Activated T-cell treated with anti-CD3 and anti-CD28 coated beads for 1 hour (primary cell): ENCODE measurements around the gene TOMM6.

Experiments used
- DNase-seq: peaks from one replicate; pipeline ENCODE4 v3.0.0-alpha.2; 2020; ENCODE audit warnings: low read depth

TOMM6 gene

DNA sequence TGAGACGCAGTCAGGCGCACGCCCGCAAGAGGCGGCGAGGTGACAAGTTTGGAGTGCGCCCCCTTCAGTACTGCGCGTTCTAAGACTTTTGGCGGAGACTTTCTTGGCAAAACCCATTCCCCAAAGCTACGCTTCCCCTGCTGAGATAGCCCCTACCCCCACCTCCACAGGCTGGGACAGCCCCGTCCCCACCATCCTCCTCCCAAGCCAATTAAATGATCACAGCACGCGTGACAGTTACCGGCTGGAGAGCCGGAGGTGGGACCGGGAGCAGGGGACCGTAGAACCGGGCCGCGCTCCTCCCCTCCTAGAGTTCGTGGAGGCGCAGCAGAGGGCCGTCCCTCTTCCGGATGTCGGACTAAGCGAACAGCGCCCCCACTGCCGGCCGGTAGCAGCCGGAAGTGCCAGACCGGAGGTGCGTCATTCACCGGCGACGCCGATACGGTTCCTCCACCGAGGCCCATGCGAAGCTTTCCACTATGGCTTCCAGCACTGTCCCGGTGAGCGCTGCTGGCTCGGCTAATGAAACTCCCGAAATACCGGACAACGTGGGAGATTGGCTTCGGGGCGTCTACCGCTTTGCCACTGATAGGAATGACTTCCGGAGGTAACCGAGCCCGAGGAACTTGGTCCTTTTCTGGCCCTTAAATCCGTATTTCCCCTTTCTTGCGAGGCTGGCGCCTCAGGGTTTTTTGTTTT, at the start of gene TOMM6:
Gene TOMM6 (plus strand): TSS at position 476 of the 699 bp plus-strand sequence. CDS start 4 bp downstream, at position 480.
- peak; percentile 91 for DNase-seq

DNA sequence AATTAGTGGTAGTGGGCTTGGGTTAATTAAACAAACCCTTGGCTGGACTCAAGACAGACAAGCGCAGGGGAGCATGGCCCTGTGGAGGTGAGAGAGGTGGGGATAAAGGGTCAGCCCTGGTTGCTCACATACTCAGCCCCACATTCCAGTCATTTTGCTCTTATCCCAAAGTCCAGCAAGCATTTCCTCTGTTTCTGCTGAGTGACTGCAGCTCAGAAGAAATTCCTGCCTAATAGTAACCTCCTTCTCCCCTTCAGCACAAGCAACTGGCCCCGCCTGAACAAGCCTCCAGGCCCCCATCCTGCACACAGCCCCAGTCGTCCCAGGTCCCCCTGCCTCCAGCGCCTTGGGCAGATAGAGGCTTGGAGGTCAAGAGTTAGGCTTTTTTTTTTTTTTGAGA, 48.5 kb upstream of the TOMM6 start:
- DNase-seq: no peak

DNA sequence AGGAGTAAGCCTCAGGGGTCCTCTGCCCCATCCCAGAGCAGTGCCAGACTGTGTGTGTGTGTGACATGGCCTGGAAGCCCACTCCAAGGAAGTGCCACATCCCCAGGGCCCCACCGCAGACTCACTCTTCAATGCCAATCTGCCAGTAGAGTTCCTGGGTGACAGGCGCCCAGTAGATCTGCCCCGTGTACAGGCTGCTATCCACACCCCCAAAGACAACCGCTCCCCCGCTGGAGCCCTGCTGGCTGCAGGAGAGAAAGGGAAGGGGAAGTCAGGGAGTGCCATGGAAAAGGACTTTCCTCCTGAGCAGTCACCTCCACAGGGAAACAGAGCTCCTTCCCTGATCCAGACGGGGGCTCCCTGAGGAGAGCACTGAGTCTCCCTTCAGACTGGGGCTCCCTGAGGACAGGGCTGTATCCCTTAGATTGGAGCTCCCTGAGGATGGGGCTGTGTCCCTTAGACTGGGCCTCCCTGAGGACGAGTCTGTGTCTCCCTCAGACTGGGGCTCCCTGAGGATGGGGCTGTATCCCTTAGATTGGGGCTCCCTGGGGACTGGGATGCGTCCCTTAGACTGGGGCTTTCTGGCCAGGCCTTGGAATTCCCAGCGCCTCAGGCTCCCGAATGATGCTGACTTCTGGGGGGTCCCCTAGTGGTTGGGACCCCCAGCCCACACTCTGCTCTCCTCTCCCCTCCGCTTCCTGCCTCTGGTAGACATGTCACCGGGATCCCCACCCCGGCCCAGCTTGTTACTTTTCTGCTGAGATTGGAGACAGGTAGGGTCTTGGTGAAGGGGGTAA, 46.9 kb upstream of the TOMM6 start:
- DNase-seq: no peak

DNA sequence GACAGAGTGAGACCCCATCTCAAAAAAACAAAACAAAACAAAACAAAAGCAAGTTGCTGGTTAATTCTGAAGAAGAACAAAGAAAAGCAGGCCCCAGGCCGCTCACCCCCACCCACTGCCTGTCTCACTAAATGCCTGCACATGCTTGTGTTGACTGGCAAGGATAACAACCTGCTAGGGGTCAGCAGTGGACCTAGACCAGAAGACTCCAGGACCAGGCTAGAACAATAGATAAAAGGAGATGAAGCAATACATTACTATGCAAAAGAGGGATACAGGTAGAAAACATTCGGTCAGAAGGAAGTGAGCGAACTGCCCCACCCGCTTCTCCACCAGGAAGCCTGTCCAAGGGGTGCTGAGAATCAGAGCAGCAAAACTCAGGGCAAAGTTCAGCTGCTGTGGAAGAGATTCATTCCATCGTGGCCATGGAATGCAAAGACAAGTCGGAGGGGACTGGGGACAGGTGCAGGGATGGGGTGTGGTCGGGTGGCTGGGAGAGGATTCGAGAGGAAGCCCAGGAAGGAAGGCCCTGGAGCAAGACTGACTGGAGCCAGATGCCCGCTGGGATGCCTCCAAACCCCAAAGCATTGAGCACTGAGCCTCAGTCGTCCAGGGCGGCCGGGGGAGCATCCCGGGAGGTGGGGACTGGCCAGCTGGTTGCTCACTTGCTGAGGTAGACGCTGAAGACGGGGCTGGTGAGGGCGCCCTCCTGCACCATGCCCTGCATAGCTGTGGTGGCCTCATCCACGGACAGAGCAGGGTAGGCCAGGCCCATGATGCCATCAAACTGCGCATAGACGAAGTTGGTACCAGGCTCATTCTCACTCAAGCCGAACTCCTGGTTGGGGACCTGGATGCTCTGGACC, 45.6 kb upstream of the TOMM6 start:
- no peak for DNase-seq

DNA sequence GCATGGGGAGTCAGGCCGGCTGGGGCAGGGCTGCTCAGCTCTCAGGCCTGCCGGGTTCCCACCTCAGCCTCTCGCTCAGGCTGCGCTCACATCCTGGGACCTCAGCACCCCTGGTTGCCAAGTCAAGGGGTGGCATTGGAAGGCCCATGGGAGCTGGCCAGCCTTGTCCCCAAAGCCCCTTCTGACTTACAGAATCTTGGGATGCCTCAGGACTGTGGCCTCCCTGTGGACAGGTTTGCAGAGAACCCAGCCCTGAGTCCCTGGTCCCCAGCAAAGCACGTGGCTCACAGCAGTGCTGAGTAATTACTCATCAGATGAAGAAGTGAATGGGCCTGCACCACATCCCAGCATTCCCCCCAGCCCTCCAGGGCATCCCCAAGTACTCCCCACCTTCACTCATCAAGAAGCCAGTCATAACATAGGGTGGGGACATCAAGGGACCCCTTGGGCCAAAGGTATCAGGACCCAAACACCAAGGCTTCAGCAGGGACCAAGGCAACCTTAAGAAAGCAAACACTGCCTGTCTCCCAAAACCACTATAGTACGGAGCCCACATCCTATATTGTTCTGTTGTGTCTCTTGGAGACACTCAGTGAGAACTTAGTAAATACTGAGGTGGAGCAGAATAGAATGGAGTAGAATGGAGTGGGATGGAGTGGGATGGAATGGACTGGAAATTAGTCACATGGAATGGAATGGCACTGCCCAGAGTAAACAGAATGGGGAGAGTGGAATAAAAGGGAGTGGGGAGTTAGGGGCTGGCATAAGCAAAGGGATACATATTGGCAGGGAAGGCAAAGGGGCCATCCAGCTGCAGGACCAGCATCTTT, 43.9 kb upstream of the TOMM6 start:
- DNase-seq: no peak

DNA sequence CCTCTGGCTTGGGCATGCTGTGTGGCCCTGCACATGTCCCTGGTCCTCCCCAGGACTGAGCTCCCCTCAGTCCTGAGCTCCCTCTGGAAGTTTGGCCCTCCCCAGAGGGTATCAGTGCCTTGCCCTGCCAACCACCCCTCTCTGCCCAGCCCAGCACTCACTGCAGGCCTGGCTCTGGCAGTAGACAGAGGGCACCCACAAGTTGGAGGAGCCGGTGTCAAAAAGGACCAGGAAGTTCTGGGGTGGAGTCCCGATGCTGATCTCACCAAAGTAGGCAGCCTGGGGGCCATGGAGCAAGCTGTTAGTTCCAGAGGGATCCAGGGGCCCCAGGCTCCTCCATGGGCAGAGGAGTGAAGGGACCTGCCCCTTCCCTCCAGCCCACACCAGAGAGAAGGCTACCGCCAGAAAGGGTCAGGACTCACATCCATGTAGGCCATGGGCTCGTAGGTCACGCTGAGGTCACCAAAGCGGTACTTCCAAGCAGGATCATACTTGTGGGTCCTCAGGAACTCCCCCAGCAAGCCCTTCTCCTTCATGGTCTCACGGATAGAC, 43.2 kb upstream of the TOMM6 start:
- DNase-seq: no peak

DNA sequence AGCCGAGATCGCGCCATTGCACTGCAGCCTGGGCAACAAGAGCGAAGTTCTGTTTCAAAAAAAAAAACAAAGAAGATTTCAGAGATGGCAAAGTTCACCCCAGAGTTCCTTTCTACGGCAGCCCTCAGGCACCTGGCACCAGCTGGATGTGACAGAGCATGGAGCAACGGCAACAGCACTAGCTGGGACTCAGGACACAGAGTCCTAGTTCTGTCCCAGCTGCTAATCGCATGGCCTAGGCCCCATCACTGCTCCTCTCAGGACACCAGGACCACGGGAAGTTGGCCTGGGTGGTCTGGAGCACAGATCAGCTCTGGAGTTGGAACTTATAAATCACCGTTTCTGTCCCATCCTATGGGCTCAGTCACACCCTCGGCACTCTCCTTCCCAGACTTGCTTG, 41.4 kb upstream of the TOMM6 start:
- no peak for DNase-seq

DNA sequence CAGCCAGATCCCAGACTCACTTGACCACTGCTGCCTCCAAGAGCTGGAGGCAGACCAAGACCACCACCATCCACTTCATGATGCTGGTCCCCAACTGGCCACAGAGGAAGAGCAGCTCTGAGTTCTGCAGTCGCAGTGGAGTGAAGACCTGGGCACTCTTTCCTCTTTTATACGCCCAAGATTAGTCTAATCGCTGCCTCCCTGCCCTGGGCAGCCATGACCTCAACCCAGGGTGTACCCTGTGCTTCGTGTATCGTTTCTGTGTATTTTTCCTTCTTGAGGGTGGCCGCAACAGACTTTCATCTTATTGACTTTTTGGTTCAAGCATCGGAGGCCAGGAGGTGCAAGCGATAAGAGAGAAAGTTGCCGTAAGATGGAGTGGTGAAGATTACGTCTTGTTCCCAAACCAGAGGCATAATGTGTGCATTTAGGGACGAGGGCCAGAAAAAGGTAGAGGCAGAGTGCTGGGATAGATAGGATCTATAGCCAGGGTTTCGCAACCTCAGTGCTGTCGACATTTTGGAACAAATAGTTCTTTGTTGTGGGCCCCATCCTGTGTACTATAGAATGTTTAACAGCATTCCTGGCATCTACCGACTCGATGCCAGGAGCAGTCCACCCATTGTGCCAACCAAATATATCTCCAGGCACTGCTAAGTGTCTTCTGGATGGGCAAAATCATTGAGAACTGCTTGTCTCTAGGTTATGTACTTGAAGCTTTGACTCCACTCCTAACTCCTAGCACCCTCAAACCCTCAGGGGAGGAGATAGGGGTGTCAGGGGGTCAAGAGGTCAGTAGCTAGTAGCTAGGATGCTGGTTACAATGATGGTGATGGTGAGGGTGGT, 40.0 kb upstream of the TOMM6 start, which contains the start of gene PGC:
Gene PGC (minus strand): TSS at position 142 of the 846 bp plus-strand sequence. CDS start 63 bp downstream, at position 79.
- no peak for DNase-seq

DNA sequence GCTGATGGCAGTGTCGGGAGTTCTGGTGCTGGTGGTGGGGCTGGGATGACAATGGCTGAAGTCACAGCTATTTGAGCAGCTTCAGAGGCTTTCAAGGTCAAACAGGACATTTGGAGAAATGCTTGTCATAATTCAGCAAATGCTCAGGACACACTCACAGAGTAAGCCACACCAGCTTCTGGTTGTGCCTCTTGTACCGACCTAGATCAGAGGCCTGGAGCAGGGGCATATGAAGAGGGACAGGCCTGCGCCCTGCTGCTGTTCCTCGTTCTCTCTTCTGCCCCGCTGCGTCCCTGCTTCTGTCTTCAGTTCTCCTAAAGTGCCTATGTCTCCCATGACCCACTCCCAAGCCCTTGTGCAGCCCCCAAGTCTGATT, 39.4 kb upstream of the TOMM6 start:
- no peak for DNase-seq

DNA sequence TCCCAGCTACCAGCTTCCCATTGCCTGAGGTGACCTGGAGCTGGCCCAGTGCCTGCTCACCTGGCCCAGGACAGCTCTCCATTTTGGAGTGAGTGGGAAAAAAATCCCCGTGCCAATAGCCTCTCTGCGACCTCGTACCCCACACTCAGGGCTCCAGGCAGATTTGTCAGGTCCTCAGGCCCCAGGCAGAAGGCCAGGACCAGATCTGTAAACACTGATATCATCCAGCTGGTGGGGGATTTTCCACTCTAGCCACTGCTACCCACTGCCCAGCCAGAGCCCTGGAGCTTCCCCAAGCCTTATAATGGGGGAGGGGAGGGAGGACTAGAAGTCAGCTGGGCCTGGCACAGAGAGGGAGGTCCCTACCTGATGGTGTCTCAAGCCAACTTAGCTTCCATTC, 39.0 kb upstream of the TOMM6 start:
- no peak for DNase-seq

DNA sequence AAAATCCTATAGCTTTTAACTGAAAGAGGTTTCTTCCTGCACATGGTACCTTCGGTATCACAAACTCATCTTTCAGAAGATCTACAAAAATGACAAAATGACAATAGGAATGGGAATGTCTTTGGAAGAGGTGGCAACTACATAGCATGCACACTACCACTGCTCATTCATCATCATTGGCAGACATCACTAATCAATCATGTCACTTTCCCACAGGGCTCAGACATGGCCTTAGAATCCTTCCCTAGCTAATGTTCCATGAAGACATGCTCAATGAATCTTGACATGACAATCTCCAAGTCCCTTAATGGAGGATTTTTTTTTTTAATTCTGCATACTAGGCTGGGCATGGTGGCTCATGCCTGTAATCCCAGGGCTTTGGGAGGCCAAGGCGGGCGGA, 37.1 kb upstream of the TOMM6 start:
- DNase-seq: no peak

DNA sequence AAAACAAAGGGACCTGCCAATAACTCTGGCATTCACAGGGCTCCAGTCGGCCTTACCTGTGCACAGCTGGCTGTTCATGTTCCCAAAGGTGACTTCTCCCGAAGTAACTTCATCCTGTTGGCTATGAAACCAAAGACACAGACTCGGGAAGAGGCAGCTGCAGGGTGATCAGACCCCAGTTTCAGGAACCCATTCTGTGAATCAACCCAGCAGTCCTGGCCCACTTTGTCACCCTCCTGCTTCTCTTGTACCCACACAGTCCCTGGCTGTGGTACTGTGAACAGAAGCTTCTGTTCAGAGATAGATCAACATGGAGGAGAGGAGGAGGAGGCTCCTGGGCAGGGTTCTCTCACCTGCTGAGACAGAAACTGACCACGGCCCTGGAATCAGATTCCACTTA, 31.6 kb upstream of the TOMM6 start:
- no peak for DNase-seq

DNA sequence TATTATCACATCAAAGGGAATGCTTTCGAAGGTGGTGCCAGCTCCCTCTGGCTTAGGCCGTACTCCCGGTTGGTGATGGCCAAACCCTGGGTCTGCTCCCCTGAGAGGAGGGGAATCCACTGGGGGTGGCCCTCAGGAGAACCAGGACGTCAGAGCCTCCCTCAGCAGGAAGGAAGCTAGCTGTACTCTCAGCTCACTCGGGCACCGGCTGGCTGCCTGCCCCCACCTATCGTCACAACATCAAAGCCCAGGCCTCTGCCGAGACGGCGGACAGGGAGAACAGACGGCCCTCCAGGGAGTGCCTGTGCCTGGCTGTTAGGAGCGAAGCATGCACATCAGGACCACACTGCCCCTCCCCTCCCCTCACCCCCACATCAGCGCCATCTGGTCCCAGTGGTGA, 31.1 kb upstream of the TOMM6 start:
- no peak for DNase-seq

DNA sequence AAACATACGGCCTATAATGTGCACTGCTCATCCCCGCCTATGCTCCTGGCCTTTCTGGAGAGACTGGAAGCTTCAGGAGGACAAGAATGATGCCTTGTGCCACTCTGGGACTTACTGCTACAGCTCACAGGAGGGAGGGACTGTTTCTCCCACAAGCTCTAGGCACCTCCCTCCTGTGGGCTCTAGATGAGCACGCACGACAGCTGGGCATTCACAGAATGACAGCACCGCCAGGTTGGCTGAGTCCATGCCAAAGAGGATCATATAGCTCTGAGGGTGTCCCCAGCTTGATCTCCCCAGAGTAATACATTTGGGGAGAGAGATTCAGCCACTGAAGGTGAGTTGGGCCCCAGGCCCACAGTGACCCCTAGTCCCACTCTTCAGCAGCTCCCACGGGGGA, 30.2 kb upstream of the TOMM6 start:
- no peak for DNase-seq

DNA sequence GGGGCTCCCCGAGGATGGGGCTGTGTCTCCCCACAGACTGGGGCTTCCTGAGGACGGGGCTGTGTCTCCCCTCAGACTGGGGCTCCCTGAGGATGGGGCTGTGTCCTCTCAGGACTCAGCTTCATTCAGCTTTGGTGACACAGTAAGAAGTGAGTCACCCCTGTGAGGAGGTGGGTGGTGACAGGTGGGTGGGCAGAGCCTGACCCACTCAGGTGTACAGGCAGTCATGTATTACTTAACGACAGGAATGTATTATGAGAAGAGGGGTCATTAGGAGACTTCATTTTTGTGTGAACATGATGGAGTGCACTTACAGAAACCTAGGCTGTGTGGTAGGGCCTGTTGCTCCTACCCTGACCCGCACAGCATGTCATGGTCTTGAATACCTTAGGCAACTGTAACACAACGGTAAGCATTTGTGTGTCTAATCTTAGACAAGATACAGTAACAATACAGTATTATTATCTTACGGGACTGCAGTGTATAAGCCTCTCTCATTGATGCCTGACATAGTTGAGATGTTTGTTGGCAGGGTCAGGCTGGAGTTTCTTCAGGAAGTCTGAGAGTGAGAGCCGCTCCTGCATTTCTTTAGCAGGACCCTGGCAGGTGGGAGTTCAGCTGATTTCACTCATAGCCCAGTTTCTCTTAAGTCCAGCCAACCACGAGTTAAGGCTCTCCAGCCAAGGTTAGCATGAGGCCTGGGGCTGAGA, 29.4 kb upstream of the TOMM6 start:
- no peak for DNase-seq

DNA sequence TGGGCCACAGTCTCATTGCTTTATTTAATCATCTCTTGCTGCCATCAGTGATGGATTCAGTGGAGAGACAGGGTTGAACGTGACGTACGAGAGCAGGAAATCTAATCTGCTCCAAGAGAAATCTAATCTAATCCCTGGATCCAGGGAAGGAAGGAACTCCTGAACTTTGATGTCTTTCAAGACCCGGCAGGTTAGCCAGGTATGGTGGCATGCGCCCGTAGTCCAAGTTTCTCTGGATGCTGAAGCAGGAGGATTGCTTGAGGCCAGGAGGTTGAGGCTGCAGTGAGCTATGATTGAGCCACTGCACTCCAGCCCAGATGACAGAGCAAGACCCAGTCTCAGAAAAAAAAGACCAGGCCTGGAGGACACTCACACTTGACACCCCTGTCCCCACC, 28.9 kb upstream of the TOMM6 start:
- no peak for DNase-seq

DNA sequence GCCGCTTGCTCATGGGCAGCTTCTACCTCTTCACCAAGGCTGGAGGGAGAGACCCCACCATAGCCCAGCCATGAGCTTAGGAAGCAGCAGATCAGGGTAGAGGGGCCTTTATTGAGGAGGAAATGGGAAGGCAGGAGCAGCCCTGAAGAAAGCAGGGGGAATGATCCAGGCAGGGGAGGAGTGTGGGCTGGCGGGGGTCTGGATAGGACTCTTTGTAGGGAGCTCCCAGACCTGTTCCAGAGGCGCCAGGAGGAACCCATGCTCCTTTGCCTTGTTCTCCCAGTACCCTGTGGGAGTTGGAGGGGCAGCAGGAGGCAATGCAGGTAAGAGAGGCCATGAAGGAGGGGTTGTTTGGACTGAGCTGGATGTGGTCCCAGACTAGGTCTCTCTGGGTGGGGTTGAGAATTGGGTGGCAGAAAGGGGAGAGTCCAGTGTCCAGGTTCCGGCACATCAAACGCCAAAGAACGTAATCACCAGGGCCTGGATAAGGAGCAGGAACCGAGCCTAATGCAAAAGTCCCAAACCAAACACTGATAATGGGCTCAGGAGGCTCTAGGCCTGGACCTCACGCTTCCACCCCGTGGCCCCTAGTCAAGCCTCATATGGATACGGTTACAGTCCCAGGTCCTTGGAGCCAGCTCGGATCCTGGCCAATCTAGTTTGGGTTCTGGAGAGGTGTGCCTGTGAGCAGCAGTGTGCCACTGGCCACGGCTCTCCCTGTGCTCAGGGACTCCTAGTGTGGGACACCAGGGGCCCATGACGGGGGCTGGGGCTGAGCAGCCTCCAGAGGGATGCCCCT, 28.2 kb upstream of the TOMM6 start:
- DNase-seq: no peak

DNA sequence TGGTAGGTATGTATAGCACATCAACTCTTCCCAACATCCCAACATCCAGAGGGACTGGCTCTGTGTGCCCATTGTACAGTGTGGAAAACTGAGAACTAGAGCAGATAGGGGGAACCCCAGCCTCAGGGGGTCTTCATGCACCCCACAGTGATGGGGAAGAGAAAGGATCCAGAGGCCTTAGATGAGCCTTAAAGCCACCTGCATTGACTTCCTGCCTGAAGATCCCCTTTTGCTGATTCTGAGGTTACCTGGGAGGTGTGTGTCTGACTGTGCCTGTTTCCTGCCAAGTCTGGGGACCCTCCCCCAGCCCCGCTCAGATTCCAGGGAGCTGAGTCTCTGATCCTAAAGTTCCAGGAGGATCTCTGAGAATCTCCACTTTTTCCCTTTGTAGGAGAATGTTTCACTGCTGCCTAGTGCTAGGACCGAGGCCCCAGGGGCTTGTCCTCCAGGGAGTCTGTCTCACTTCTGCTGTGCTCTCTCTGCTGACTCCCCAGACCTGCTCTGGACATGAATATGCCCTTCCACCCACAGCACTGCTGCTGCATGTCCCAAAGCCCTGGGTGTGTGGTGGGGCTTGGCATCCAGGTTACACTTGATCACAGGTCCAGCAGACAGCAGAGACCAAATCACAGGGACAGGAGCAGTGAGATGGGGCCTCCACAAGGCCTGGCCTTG, 27.5 kb upstream of the TOMM6 start:
- no peak for DNase-seq
